ENCODE results near the gene THOC7.

The THOC7 gene

GRCh38 chr3:63798544-63798943 is 65.1 kb downstream of the THOC7 start:
- no peak overlapping the region for H3K4me3 Mint-ChIP-seq
- no peaks in the 10 kb centered on the region for H3K36me3 Mint-ChIP-seq
- CTCF ChIA-PET, result no interaction called here
- no peak overlapping the region for H3K27ac Mint-ChIP-seq
- H3K27me3 Mint-ChIP-seq, result no peaks in the 10 kb centered on the region
- DNase-seq, result no peak
- no peaks in the 10 kb centered on the region for H3K9me3 Mint-ChIP-seq
- no peaks in the 10 kb centered on the region for H3K4me1 Mint-ChIP-seq

- Mint-ChIP-seq H3K4me3 (no peak overlapping the region), H3K4me1 (no peaks in the 10 kb centered on the region), H3K27me3 (no peaks in the 10 kb centered on the region), H3K27ac (no peak overlapping the region), H3K36me3 (no peaks in the 10 kb centered on the region), H3K9me3 (no peaks in the 10 kb centered on the region)
- CTCF ChIA-PET, result no interaction called here
- no peak for DNase-seq
Observed at GRCh38 chr3:63795438-63795837, 68.2 kb downstream of the THOC7 start.

GRCh38 chr3:63791974-63792373 is 71.6 kb downstream of the THOC7 start:
- CTCF ChIA-PET, result no interaction called here
- no peak for DNase-seq
- Mint-ChIP-seq H3K27me3 (no peaks in the 10 kb centered on the region), H3K9me3 (no peaks in the 10 kb centered on the region), H3K4me3 (no peak overlapping the region), H3K27ac (no peak overlapping the region), H3K36me3 (no peaks in the 10 kb centered on the region), H3K4me1 (no peaks in the 10 kb centered on the region)
